GM19023 (cell line): ENCODE data around the gene BACE1-AS.
"Not testable (repeated sequence)": the region's sequence is repeated elsewhere in the genome, so short reads cannot be mapped to it uniquely, and the experiment has no call there.

ENCODE experiments used
- ATAC-seq: cut with Tn5 transposase; IDR thresholded peaks from one replicate; pipeline ENCODE4 v1.9.1; 2021; ENCODE audit warnings: mild to moderate bottlenecking, moderate library complexity; ENCODE audit not compliant: unreplicated experiment

The BACE1-AS gene

GRCh38 chr11:117290809-117291396, at the start of gene BACE1-AS:
Gene BACE1-AS (plus strand): TSS chr11:117291346.
- ATAC-seq: no peak

GRCh38 chr11:117248341-117248740, 42.8 kb upstream of the BACE1-AS start:
- ATAC-seq: no peak

DNA sequence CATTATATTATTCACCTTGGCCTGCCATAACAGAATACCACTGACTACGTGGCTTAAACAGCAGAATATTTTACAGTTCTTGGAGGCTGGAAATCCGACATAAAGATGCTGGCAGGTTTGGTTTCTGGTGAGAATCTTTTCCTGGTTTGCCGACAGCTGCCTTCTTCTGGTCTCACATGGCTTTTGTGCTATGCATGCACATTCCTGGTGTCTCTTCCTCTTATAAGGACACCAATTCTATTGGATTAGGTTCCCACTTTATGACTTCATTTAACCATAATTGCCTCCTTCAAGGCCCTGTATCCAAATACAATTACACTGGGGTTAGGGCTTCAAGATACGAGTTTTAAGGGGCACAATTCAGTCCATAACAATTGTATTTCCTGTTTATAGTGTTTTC, 41.6 kb upstream of the BACE1-AS start:
- ATAC-seq: no peak

DNA sequence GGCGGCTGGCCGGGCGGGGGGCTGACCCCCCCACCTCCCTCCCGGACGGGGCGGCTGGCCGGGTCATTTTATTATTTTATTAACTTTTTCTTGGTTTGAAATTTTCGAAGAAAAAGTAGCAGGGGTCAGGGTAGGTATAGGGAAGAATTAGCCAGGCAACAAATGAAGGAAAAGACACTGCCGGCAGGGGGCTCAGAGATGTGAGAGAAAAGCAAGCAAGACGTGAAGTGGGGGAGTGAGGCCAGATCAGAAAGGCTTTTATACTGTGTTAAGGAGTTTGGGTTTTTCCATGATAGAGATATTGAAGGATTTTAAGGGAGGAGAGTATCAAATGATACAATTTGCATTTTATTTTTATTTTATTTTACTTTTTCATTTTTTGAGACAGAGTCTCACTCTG, 39.6 kb upstream of the BACE1-AS start:
- ATAC-seq: no peak

- no peak for ATAC-seq
Measured at GRCh38 chr11:117255966-117256365, 35.2 kb upstream of the BACE1-AS start.

GRCh38 chr11:117256573-117256972, 34.6 kb upstream of the BACE1-AS start:
- no peak for ATAC-seq

- ATAC-seq: no peak
Measured at GRCh38 chr11:117258576-117258975, 32.6 kb upstream of the BACE1-AS start.

DNA sequence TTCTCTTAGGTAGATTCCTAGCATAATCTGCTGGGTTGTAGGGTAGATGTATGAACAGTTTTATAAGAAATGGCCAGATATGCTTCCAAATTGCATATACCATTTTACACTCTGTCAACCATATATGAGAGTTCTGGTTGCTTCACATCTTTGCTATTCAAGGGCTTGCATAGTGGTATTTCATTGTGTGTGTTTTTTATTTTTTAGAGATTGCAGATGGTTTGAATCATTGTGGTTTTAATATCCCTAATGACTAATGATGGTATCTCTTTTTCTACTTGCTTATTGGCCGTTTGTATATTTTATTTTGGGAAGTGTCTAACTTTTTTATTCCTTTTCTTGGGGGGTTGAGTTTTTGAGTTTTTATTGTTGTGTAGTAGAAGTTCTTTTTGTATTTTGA, 31.7 kb upstream of the BACE1-AS start:
- no peak for ATAC-seq

DNA sequence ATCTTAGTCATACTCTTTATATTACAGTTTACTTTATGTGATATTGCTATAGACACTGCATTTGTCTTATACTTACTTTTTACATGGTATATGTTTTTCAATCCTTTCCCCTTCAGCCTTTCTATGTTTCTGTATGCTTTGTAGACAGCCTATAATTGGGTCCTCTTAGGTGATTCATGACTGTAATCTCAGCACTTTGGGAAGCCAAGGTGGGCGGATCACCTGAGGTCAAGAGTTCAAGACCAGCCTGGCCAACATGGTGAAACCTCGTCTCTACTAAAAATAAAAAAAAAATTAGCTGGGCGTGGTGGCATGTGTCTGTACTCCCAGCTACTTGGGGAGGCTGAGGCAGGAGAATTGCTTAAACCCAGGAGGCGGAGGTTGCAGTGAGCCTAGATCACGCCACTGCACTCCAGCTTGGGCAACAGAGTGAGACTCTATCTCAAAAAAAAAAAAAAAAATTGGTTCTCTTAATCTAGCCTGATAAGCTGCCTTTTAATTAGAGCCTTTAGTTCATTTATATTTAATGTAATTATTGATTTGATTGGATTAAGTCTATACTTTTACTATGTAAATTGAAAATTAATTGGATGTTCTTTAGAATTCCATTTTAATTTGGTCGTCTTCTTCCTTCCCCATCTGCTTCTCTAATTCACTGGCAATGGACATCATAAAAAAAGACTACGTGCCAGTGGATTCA, 26.4 kb upstream of the BACE1-AS start:
- ATAC-seq: not testable (repeated sequence)

GRCh38 chr11:117265745-117266144, 25.4 kb upstream of the BACE1-AS start:
- ATAC-seq: no peak

- no peak for ATAC-seq
Measured at GRCh38 chr11:117269856-117270255, 21.3 kb upstream of the BACE1-AS start.

DNA sequence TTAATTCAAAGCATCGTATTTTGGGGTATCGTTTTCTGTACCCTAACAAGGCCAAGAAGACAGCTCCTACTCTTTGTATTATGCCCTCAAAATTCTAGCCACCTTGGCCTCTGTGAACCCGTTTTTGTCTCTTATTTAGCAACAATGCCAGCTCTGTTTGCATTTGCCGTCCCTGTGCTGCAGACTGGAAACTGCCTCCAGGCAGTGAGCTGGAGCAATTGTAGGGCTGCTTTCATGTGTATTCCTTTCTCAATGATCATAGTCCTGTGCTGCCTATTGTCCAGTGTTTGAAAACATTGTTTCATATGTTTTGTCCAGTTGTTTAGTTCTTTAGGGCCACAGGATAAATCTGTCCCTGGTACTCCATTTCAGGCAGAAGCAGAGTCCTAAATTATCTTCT, 19.9 kb upstream of the BACE1-AS start:
- ATAC-seq: no peak

- not testable (repeated sequence) for ATAC-seq
Measured at GRCh38 chr11:117272175-117272574, 19.0 kb upstream of the BACE1-AS start.

GRCh38 chr11:117273550-117274289, 17.4 kb upstream of the BACE1-AS start:
- no peak for ATAC-seq

- ATAC-seq: no peak
Measured at GRCh38 chr11:117278347-117278746, 12.8 kb upstream of the BACE1-AS start.

DNA sequence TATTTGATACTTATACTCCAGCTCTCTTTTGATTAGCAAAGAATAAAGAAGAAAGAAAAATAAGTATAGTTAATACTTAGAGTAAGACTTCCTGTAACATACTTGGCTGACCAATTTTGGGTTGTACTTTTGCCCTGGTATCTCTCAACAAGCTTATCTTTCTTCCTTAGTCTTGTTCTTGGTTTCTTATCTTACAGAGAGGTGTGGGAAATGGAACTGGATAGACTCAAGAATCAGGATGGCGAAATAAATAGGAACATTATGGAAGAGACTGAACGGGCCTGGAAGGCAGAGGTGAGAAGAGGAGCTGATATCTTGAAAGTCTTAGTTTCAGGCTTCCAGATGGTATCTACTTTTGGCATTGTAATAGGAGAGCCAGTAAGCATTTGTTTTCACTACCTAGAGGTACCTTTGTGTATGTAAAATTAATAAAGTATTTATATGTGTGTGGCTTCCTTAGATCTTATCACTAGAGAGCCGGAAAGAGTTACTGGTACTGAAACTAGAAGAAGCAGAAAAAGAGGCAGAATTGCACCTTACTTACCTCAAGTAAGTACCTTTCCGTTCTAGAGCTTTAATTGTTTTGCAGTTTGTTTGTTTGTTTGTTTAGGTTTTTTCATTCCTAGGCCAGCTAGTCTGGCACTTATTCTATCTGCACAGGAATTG, 11.3 kb upstream of the BACE1-AS start:
- no peak for ATAC-seq

- no peak for ATAC-seq
Measured at GRCh38 chr11:117281159-117281558, 10.0 kb upstream of the BACE1-AS start.

DNA sequence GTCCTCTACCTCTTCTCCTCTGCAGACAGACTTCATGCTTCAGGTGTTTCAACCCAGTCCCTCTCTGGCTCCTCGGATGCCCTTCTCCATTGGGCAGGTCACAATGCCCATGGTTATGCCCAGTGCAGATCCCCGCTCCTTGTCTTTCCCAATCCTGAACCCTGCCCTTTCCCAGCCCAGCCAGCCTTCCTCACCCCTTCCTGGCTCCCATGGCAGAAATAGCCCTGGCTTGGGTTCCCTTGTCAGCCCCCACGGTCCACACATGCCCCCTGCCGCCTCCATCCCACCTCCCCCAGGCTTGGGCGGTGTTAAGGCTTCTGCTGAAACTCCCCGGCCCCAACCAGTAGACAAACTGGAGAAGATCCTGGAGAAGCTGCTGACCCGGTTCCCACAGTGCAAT, 9.3 kb upstream of the BACE1-AS start:
- no peak for ATAC-seq

DNA sequence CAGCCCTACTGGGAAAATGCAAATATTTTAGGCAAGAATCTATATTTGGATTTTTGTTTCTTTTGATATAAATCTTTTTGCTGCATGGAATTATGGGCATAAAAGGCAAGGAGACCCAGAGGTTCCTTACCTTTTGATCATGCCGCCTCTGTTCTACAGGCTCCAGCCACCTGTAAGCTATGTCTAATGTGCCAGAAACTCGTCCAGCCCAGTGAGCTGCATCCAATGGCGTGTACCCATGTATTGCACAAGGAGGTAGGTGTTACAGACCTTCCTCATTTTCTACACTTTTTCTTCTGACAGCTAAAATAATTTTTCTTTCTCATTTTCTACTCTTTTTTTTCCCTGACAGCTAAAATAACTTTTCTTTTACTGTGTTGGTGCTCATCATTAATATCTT, 8.2 kb upstream of the BACE1-AS start:
- no peak for ATAC-seq

GRCh38 chr11:117284053-117284452, 7.1 kb upstream of the BACE1-AS start:
- ATAC-seq: no peak

DNA sequence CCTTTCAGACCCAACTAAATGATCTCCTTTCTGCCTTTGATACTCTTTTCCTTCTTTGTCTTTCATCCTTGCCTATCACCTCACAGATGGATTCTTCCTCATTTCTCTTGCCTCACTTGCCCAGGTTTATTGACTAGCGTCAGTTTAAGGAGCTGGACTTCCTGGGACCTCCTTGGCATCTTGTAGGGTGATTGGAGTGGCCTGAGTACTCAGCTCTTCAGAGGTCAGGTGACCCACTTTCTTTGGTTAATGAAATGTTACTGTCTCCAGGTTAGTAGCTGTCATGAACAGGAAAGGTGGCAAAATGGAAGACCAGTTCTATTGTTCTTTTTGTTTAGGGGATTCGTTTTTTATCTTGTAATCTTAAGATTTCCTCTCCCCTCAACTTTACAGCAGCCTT, 4.6 kb upstream of the BACE1-AS start:
- ATAC-seq: no peak

DNA sequence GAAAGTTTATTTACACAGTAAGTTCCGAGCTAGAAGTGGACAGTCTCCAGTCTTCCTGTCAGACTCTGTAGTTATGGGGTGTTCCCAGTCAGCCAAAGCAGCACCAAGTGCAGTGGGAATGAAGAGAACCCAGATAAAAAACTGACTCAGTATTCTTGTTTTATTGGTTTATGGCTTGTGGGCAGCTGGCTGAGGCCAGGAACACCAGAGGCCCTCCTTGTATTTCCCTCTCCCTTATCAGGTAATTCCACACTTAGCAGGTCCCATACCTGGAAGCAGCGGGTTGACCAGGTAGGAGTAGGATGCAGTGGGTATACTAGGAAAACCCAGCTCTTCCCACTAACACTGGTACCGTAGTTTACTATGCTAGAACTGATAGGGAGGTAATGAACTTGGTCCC, 3.5 kb upstream of the BACE1-AS start:
- no peak for ATAC-seq
